ENCODE measurements around the gene CD28. TPM values are rescaled to one million over a fixed set of nuclear protein-coding genes. Genes with fewer than 3 reads are reported as not detected.
"Not testable (repeated sequence)": the region's sequence is repeated elsewhere in the genome, so short reads cannot be mapped to it uniquely, and the experiment has no call there.

CD28 gene
- total RNA-seq, 1 donor from 2014 or later = 0.17 TPM

GRCh38 chr2:203774760-203775159, 68.3 kb downstream of the CD28 start:
- Mint-ChIP-seq H3K4me3 (no peak overlapping the region), H3K9me3 (no peaks in the 10 kb centered on the region), H3K36me3 (no peaks in the 10 kb centered on the region), H3K27ac (no peak overlapping the region), H3K27me3 (no peaks in the 10 kb centered on the region), H3K4me1 (ENCODE audit: unreplicated experiment) (no peaks in the 10 kb centered on the region)
- TF ChIP-seq, protein P1, sequence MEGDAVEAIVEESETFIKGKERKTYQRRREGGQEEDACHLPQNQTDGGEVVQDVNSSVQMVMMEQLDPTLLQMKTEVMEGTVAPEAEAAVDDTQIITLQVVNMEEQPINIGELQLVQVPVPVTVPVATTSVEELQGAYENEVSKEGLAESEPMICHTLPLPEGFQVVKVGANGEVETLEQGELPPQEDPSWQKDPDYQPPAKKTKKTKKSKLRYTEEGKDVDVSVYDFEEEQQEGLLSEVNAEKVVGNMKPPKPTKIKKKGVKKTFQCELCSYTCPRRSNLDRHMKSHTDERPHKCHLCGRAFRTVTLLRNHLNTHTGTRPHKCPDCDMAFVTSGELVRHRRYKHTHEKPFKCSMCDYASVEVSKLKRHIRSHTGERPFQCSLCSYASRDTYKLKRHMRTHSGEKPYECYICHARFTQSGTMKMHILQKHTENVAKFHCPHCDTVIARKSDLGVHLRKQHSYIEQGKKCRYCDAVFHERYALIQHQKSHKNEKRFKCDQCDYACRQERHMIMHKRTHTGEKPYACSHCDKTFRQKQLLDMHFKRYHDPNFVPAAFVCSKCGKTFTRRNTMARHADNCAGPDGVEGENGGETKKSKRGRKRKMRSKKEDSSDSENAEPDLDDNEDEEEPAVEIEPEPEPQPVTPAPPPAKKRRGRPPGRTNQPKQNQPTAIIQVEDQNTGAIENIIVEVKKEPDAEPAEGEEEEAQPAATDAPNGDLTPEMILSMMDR (conservative IDR thresholded peaks at IDR 0.05) = no peak
- no peak for DNase-seq (ENCODE audit: extremely low spot score, unreplicated experiment)

DNA sequence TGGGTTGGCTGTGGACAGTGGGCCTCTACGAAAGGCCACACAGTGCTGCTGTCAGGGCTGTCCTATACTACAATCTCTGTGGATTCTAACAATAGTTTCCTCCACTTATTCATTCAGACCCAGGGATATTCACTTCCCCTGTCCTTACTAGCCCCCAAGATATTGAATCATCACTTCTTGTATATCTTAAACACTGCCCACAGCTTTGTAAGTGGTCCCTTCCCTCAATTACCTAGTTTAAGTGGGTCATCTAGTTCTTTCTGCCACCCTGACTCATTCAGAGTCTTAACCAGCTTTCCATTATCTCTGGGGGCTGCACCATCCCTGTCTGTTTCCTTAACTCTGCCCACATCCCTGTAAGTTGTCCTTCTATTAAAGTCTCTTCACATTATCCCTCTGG, 69.2 kb downstream of the CD28 start:
- no peak for DNase-seq (ENCODE audit: extremely low spot score, unreplicated experiment)
- H3K27ac Mint-ChIP-seq = no peak overlapping the region
- H3K9me3 Mint-ChIP-seq = no peaks in the 10 kb centered on the region
- H3K4me1 Mint-ChIP-seq (ENCODE audit: unreplicated experiment) = no peaks in the 10 kb centered on the region
- TF ChIP-seq, protein P1 (conservative IDR thresholded peaks at IDR 0.05) = no peak
- H3K36me3 Mint-ChIP-seq = no peaks in the 10 kb centered on the region
- no peaks in the 10 kb centered on the region for H3K27me3 Mint-ChIP-seq
- H3K4me3 Mint-ChIP-seq = no peak overlapping the region

GRCh38 chr2:203777030-203777429, 70.6 kb downstream of the CD28 start:
- Mint-ChIP-seq H3K36me3 (no peaks in the 10 kb centered on the region), H3K27me3 (no peaks in the 10 kb centered on the region), H3K27ac (no peak overlapping the region), H3K9me3 (no peaks in the 10 kb centered on the region), H3K4me1 (ENCODE audit: unreplicated experiment) (peaks cover under 1% of the 10 kb centered on the region), H3K4me3 (no peak overlapping the region)
- TF ChIP-seq, protein P1 (conservative IDR thresholded peaks at IDR 0.05) = no peak
- no peak for DNase-seq (ENCODE audit: extremely low spot score, unreplicated experiment)

DNA sequence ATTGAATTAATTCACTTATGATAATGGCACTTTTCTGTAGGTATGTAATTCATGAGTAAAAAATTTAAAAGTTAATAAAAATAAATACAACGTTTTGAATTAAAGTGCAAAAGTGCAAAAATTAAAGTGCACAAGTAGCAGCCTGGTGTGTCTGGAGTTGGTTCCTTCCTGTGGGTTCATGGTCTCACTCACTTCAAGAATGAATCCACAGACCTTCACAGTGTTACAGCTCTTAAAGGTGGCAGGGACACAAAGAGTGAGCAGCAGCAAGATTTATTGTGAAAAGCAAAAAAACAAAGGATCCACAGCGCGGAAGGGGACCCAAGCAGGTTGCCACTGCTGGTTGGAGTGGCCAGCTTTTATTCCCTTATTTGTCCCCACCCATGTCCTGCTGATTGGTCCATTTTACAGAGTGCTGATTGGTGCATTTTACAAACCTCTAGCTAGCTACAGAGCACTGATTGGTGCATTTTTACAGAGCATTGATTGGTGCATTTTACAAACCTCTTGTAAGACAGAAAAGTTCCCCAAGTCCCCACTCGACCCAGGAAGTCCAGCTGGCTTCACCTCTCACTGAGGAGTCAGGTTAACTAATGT, 73.1 kb downstream of the CD28 start:
- not testable (repeated sequence) for H3K36me3 Mint-ChIP-seq; H3K27ac Mint-ChIP-seq; H3K27me3 Mint-ChIP-seq; DNase-seq (ENCODE audit: extremely low spot score, unreplicated experiment); H3K9me3 Mint-ChIP-seq; H3K4me3 Mint-ChIP-seq
- peaks cover 20% of the 10 kb centered on the region for H3K4me1 Mint-ChIP-seq (ENCODE audit: unreplicated experiment)

DNA sequence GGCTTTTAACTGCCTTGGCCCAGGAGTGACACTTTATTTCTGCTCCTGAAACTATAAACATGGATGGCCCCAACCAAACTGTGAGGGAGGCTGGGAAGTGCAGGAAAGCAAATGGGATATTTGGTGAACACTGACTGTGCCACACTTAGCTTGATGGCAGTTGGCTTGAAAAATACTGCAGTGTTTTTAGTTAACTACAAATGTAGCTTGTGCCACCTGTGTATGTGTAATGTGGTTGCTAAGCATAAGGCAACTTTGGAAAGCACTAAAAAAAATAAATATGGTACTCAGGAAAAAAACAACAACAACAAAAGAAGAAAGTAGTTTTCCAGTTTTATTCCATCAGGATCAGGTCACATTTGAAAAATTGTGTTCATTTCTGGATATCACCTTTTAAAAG, 73.8 kb downstream of the CD28 start:
- Mint-ChIP-seq H3K9me3 (peaks cover 4% of the 10 kb centered on the region), H3K36me3 (no peaks in the 10 kb centered on the region), H3K4me1 (ENCODE audit: unreplicated experiment) (peaks cover 22% of the 10 kb centered on the region), H3K27me3 (no peaks in the 10 kb centered on the region), H3K4me3 (no peak overlapping the region), H3K27ac (no peak overlapping the region)
- TF ChIP-seq, protein P1 (conservative IDR thresholded peaks at IDR 0.05) = no peak
- DNase-seq (ENCODE audit: extremely low spot score, unreplicated experiment) = no peak

- Mint-ChIP-seq H3K27ac (no peak overlapping the region), H3K4me3 (no peak overlapping the region), H3K36me3 (no peaks in the 10 kb centered on the region), H3K9me3 (peaks cover 4% of the 10 kb centered on the region), H3K4me1 (ENCODE audit: unreplicated experiment) (peaks cover 22% of the 10 kb centered on the region), H3K27me3 (no peaks in the 10 kb centered on the region)
- TF ChIP-seq, protein P1 (conservative IDR thresholded peaks at IDR 0.05) = no peak
- no peak for DNase-seq (ENCODE audit: extremely low spot score, unreplicated experiment)
Observed at GRCh38 chr2:203781151-203781550, 74.7 kb downstream of the CD28 start.

All from type B pancreatic cell (in vitro differentiated cells).